ENCODE data around the gene NOP14. TPM values are rescaled to one million over a fixed set of nuclear protein-coding genes. Genes with fewer than 3 reads are reported as not detected.
A peak's percentile ranks its signal among the peaks of the same experiment; 100 is the strongest.
"Not testable (repeated sequence)": the region's sequence is repeated elsewhere in the genome, so short reads cannot be mapped to it uniquely, and the experiment has no call there.

Gene NOP14
- total and polyA plus RNA-seq, 4 donors, result 13.3 to 25.4 (median 19.7) TPM

- not testable (repeated sequence) for H3K4me3 ChIP-seq; H3K27me3 ChIP-seq (ENCODE audit: control insufficient read depth in 3 of 3, insufficient read depth in 3 of 3, low read length in 2 of 3); H3K4me1 ChIP-seq (ENCODE audit: control insufficient read depth in 5 of 5, insufficient read depth in 5 of 5, low read length in 5 of 5); DNase-seq; H3K27ac ChIP-seq (ENCODE audit: low read depth in 1 of 2, low read length in 1 of 2); H3K9me3 ChIP-seq (ENCODE audit: control insufficient read depth in 4 of 4, insufficient read depth in 3 of 4, low read length in 3 of 4); H3K9ac ChIP-seq (ENCODE audit: insufficient read depth in 1 of 2, low read length in 2 of 2); ATAC-seq (ENCODE audit: insufficient read depth, low FRiP score)
- H3K36me3 ChIP-seq (ENCODE audit: control insufficient read depth in 4 of 4, insufficient read depth in 4 of 4, low read length in 4 of 4), result peaks cover 20 to 35% (median 27%) of the 10 kb centered on the region in 4 donors
- WGBS, 2 donors, result 99 to 100% methylated on average over 2 of the region's 2 CpGs
Observed at GRCh38 chr4:2916696-2917095, 46.5 kb downstream of the NOP14 start.

- no peak for ATAC-seq (ENCODE audit: insufficient read depth, low FRiP score)
- Histone ChIP-seq H3K9me3 (ENCODE audit: control insufficient read depth in 4 of 4, insufficient read depth in 3 of 4, low read length in 3 of 4) (no peaks in the 10 kb centered on the region), H3K4me1 (ENCODE audit: control insufficient read depth in 5 of 5, insufficient read depth in 5 of 5, low read length in 5 of 5) (peaks cover 0 to 3% (median 0%) of the 10 kb centered on the region in 5 donors), H3K4me3 (no peak overlapping the region), H3K27me3 (ENCODE audit: control insufficient read depth in 3 of 3, insufficient read depth in 3 of 3, low read length in 2 of 3) (no peaks in the 10 kb centered on the region), H3K9ac (ENCODE audit: insufficient read depth in 1 of 2, low read length in 2 of 2) (no peak overlapping the region), H3K27ac (ENCODE audit: low read depth in 1 of 2, low read length in 1 of 2) (no peak overlapping the region), H3K36me3 (ENCODE audit: control insufficient read depth in 4 of 4, insufficient read depth in 4 of 4, low read length in 4 of 4) (peaks cover 20 to 43% (median 33%) of the 10 kb centered on the region in 4 donors)
- TF ChIP-seq CTCF (IDR thresholded peaks at IDR 0.05; ENCODE audit: control extremely low read depth, extremely low read depth), result no peak
- no peak for DNase-seq
- WGBS, 2 donors, result 92 to 93% methylated on average over 9 of the region's 9 CpGs
Observed at GRCh38 chr4:2915789-2916188, 47.4 kb downstream of the NOP14 start.

- no peak for TF ChIP-seq CTCF (IDR thresholded peaks at IDR 0.05; ENCODE audit: control extremely low read depth, extremely low read depth)
- no peak for DNase-seq
- Histone ChIP-seq H3K36me3 (ENCODE audit: control insufficient read depth in 4 of 4, insufficient read depth in 4 of 4, low read length in 4 of 4) (peaks cover 20 to 52% (median 41%) of the 10 kb centered on the region in 4 donors), H3K9me3 (ENCODE audit: control insufficient read depth in 4 of 4, insufficient read depth in 3 of 4, low read length in 3 of 4) (no peaks in the 10 kb centered on the region), H3K27ac (ENCODE audit: low read depth in 1 of 2, low read length in 1 of 2) (peak overlapping the region in 1 of 2 donors; percentile 66), H3K27me3 (ENCODE audit: control insufficient read depth in 3 of 3, insufficient read depth in 3 of 3, low read length in 2 of 3) (no peaks in the 10 kb centered on the region), H3K4me3 (no peak overlapping the region), H3K4me1 (ENCODE audit: control insufficient read depth in 5 of 5, insufficient read depth in 5 of 5, low read length in 5 of 5) (peaks cover 0 to 3% (median 0%) of the 10 kb centered on the region in 5 donors), H3K9ac (ENCODE audit: insufficient read depth in 1 of 2, low read length in 2 of 2) (no peak overlapping the region)
- WGBS, 2 donors, result 35 to 59% methylated on average over 15 to 16 of the region's 16 CpGs
- ATAC-seq (ENCODE audit: insufficient read depth, low FRiP score), result peak; percentile 67
Observed at GRCh38 chr4:2914256-2915126, 48.7 kb downstream of the NOP14 start.

- Histone ChIP-seq H3K27me3 (ENCODE audit: control insufficient read depth in 3 of 3, insufficient read depth in 3 of 3, low read length in 2 of 3) (no peaks in the 10 kb centered on the region), H3K27ac (ENCODE audit: low read depth in 1 of 2, low read length in 1 of 2) (peak overlapping the region in 1 of 2 donors; percentile 78), H3K9ac (ENCODE audit: insufficient read depth in 1 of 2, low read length in 2 of 2) (no peak overlapping the region), H3K36me3 (ENCODE audit: control insufficient read depth in 4 of 4, insufficient read depth in 4 of 4, low read length in 4 of 4) (peaks cover 20 to 63% (median 53%) of the 10 kb centered on the region in 4 donors), H3K4me1 (ENCODE audit: control insufficient read depth in 5 of 5, insufficient read depth in 5 of 5, low read length in 5 of 5) (peaks cover 0 to 3% (median 1%) of the 10 kb centered on the region in 5 donors), H3K9me3 (ENCODE audit: control insufficient read depth in 4 of 4, insufficient read depth in 3 of 4, low read length in 3 of 4) (no peaks in the 10 kb centered on the region), H3K4me3 (no peak overlapping the region)
- ATAC-seq (ENCODE audit: insufficient read depth, low FRiP score) (peak; percentile 60), DNase-seq (no peak)
- 66 to 88% methylated on average over 6 of the region's 6 CpGs for WGBS, 2 donors
- TF ChIP-seq CTCF (IDR thresholded peaks at IDR 0.05; ENCODE audit: control extremely low read depth, extremely low read depth), result no peak
Observed at GRCh38 chr4:2913168-2913567, 50.0 kb downstream of the NOP14 start.
